Psoas muscle (tissue), 8 donors: ENCODE measurements around the gene URB2. TPM values are rescaled to one million over a fixed set of nuclear protein-coding genes. Genes with fewer than 3 reads are reported as not detected.

Source experiments
- ATAC-seq, 4 donors: fragments of 200-7000 bp; cut with Tn5 transposase; one replicate each; pipeline ENCODE4 v1.9.1; 2020; ENCODE audit warnings: moderate library complexity in 3 of 4, mild to moderate bottlenecking in 2 of 4
- DNase-seq, 2 donors: peaks; one replicate each; pipeline ENCODE4 v3.0.0-alpha.2; 2020
- H3K27ac ChIP-seq: fragments of 200-600 bp; one replicate; pipeline ENCODE4 v1.8.0; 2022
- H3K27me3 ChIP-seq, 3 donors: fragments of 200-600 bp in 1 of 3; one replicate each; pipeline versions ENCODE4 v1.6.1 to v1.8.0; 2013 to 2022; ENCODE audit warnings: low read length in 2 of 3, mild to moderate bottlenecking in 2 of 3, moderate library complexity in 1 of 3; ENCODE audit not compliant: insufficient read depth in 3 of 3
- H3K36me3 ChIP-seq, 2 donors: fragments of 200-600 bp in 1 of 2; one replicate each; pipeline versions ENCODE4 v1.6.1 to v1.8.0; 2013 to 2022; ENCODE audit warnings: low read depth in 1 of 2, mild to moderate bottlenecking in 1 of 2, moderate library complexity in 1 of 2; ENCODE audit not compliant: insufficient read depth in 1 of 2
- H3K4me1 ChIP-seq: fragments of 200-600 bp; one replicate; pipeline ENCODE4 v1.8.0; 2022
- H3K4me3 ChIP-seq: fragments of 200-600 bp; one replicate; pipeline ENCODE4 v1.8.0; 2022; ENCODE audit warnings: mild to moderate bottlenecking
- H3K9me3 ChIP-seq: fragments of 200-600 bp; one replicate; pipeline ENCODE4 v1.8.0; 2022
- CTCF ChIP-seq: fragments of 200-600 bp; IDR thresholded peaks from one replicate; pipeline ENCODE4 v1.8.0; 2022; ENCODE audit warnings: antibody characterized with exemption
- WGBS, 3 donors: extraction: QIAGEN DNeasy Blood & Tissue Kit; methylation state at CpG; one replicate each; pipeline versions ENCODE4 v1.1.6 to v1.1.7; 2013; 5-methylcytosine and 5-hydroxymethylcytosine counted together
- intact Hi-C, 2 donors: fragments of 100-400 bp; cut with DNase I; formaldehyde crosslinking; loops; one replicate each; pipeline versions ENCODE4 v1.11.0 to v1.14.2; 2022
- polyA plus RNA-seq, 3 donors: library from polyadenylated mRNA; stranded (reverse); fragments of 200-250 nt; gene quantifications; one replicate each; pipeline ENCODE4 v1.2.3, GENCODE V29; 2013
- total RNA-seq, 4 donors: library from RNA; stranded (reverse); fragmentation: NEBNext Ultra II Directional in 2 of 4; extraction: Animal tissue kit (Norgen Biotek cat#: 25700) in 2 of 4; gene quantifications; one replicate each; pipeline versions ENCODE4 v1.2.1 to v1.2.4, GENCODE V29; 2021 to 2023
- donor health status: healthy with polysubstance abuse.
- donor health status: DM: no; HTN: no; CAD: no; lungs with moderate emphysema.
- donor health status: Bipolar disorder and iron deficiency.
- donor health status: healthy.
- donor health status: DM: yes; HTN: yes; CAD: no.
- donor health status: DM: no; HTN: no; CAD: no.
- donor health status: DM: no; HTN: no; CAD: no.
- donor health status: DM: yes; HTN: yes; CAD: no.

The URB2 gene
- total and polyA plus RNA-seq, 7 donors, result 4.7 to 18.2 (median 10.2) TPM

GRCh38 chr1:229627003-229627402 is 956 bp downstream of the URB2 start:
- no peak for TF ChIP-seq CTCF
- Histone ChIP-seq H3K27ac (peak overlapping the region; percentile 96), H3K36me3 (peaks cover 7 to 12% of the 10 kb centered on the region in 2 donors), H3K9me3 (no peaks in the 10 kb centered on the region), H3K4me1 (peaks cover 43% of the 10 kb centered on the region), H3K27me3 (no peaks in the 10 kb centered on the region), H3K4me3 (peak overlapping the region; percentile 98)
- 3 to 7% (median 4%) methylated on average over 4 of the region's 4 CpGs for WGBS, 3 donors
- DNase-seq (no peak), ATAC-seq (no peak)
- intact Hi-C loops, result loop anchor here (2.0 to 10.0 kb wide), 2 partner anchors 68 to 192 kb away; partner anchors contain the start of genes ABCB10 (in 1 of the 2) and ACTA1 (in 1 of the 2)

- Histone ChIP-seq H3K36me3 (peaks cover 5 to 17% of the 10 kb centered on the region in 2 donors), H3K27me3 (no peaks in the 10 kb centered on the region), H3K27ac (no peak overlapping the region), H3K4me1 (peaks cover 22% of the 10 kb centered on the region), H3K4me3 (no peak overlapping the region), H3K9me3 (no peaks in the 10 kb centered on the region)
- ATAC-seq, result no peak
- intact Hi-C loops, result loop anchor here in 1 of 2 donors (10.0 kb wide), 1 partner anchor 194 kb away; the partner anchor contains the start of gene ACTA1
- DNase-seq, result no peak
- TF ChIP-seq CTCF, result no peak
- 86 to 91% (median 88%) methylated on average over 2 of the region's 2 CpGs for WGBS, 3 donors
Observed at GRCh38 chr1:229629261-229629660, 3.2 kb downstream of the URB2 start.

GRCh38 chr1:229631148-229631547 is 5.1 kb downstream of the URB2 start:
- no peaks in the 10 kb centered on the region for H3K9me3 ChIP-seq
- H3K27me3 ChIP-seq, result no peaks in the 10 kb centered on the region
- no peak overlapping the region for H3K27ac ChIP-seq
- no peak for TF ChIP-seq CTCF
- 67 to 77% (median 77%) methylated on average over 3 of the region's 3 CpGs for WGBS, 3 donors
- peaks cover 5 to 36% of the 10 kb centered on the region in 2 donors for H3K36me3 ChIP-seq
- H3K4me1 ChIP-seq, result peaks cover 22% of the 10 kb centered on the region
- no peak for ATAC-seq
- no peak overlapping the region for H3K4me3 ChIP-seq
- no peak for DNase-seq
- intact Hi-C loops, result no loop called here

- DNase-seq (no peak), ATAC-seq (no peak)
- Histone ChIP-seq H3K36me3 (peaks cover 12 to 44% of the 10 kb centered on the region in 2 donors), H3K27ac (no peak overlapping the region), H3K4me1 (peaks cover 21% of the 10 kb centered on the region), H3K9me3 (no peaks in the 10 kb centered on the region), H3K4me3 (no peak overlapping the region), H3K27me3 (no peaks in the 10 kb centered on the region)
- intact Hi-C loops, result no loop called here
- 94 to 96% (median 95%) methylated on average over 6 of the region's 6 CpGs for WGBS, 3 donors
- no peak for TF ChIP-seq CTCF
Observed at GRCh38 chr1:229631966-229632365, 5.9 kb downstream of the URB2 start.

GRCh38 chr1:229636042-229636441 is 10.0 kb downstream of the URB2 start:
- Histone ChIP-seq H3K4me1 (peaks cover 22% of the 10 kb centered on the region), H3K27ac (no peak overlapping the region), H3K36me3 (peaks cover 19 to 65% of the 10 kb centered on the region in 2 donors), H3K4me3 (no peak overlapping the region), H3K27me3 (no peaks in the 10 kb centered on the region), H3K9me3 (no peaks in the 10 kb centered on the region)
- TF ChIP-seq CTCF, result no peak
- DNase-seq (no peak), ATAC-seq (peak; percentile 45 to 67 (median 49))
- intact Hi-C loops, result no loop called here
- WGBS, 3 donors, result 44 to 76% (median 44%) methylated on average over 9 of the region's 9 CpGs
